HG02943 (cell line): ENCODE measurements around the gene DCAF11.

ENCODE experiments used
- ATAC-seq: cut with Tn5 transposase; IDR thresholded peaks from one replicate; pipeline ENCODE4 v1.9.1; 2021; ENCODE audit warnings: mild to moderate bottlenecking, low read depth, moderate library complexity; ENCODE audit not compliant: unreplicated experiment

The DCAF11 gene

GRCh38 chr14:24114532-24115421, at the start of gene DCAF11, which contains the start of gene NRL:
Gene DCAF11, plus strand, starts transcription at chr14:24114777. Its CDS starts 818 bp downstream, at chr14:24115595.
Gene NRL, minus strand, starts transcription at chr14:24114949. Its CDS starts 32,101 bp downstream, at chr14:24082848.
- peak; percentile 83 for ATAC-seq

GRCh38 chr14:24064856-24065255, 49.7 kb upstream of the DCAF11 start:
- ATAC-seq = no peak

- ATAC-seq = no peak
These were observed 49.2 kb upstream of the DCAF11 start for GRCh38 chr14:24065408-24065807.

- no peak for ATAC-seq
These were observed 48.0 kb upstream of the DCAF11 start for GRCh38 chr14:24066496-24067132.

GRCh38 chr14:24067133-24068082, 47.2 kb upstream of the DCAF11 start:
- no peak for ATAC-seq

GRCh38 chr14:24068711-24069410, 45.7 kb upstream of the DCAF11 start:
- ATAC-seq = no peak

GRCh38 chr14:24069411-24069735, 45.2 kb upstream of the DCAF11 start:
- no peak for ATAC-seq

- no peak for ATAC-seq
These were observed 44.1 kb upstream of the DCAF11 start for GRCh38 chr14:24070285-24071143.

GRCh38 chr14:24071144-24071697, 43.4 kb upstream of the DCAF11 start, which contains the start of gene CPNE6:
Gene CPNE6, plus strand, starts transcription at chr14:24071562. Its CDS starts 1,375 bp downstream, at chr14:24072937.
- ATAC-seq = no peak

GRCh38 chr14:24071836-24072430, 42.6 kb upstream of the DCAF11 start:
- ATAC-seq = no peak

- no peak for ATAC-seq
These were observed 42.1 kb upstream of the DCAF11 start for GRCh38 chr14:24072436-24072835.

- no peak for ATAC-seq
These were observed 41.4 kb upstream of the DCAF11 start for GRCh38 chr14:24072881-24073877.

GRCh38 chr14:24074625-24075484, 39.7 kb upstream of the DCAF11 start:
- ATAC-seq = no peak

- ATAC-seq = no peak
These were observed 38.9 kb upstream of the DCAF11 start for GRCh38 chr14:24075485-24076301.

GRCh38 chr14:24076302-24076601, 38.3 kb upstream of the DCAF11 start:
- no peak for ATAC-seq

GRCh38 chr14:24077086-24077485, 37.5 kb upstream of the DCAF11 start:
- no peak for ATAC-seq
